Measurements from ENCODE around the gene COPZ2.

COPZ2 gene

GRCh38 chr17:48012654-48013053 lies 24.9 kb downstream of the COPZ2 start:
- no peak for DNase-seq (ENCODE audit: low read depth, low spot score)
- Histone ChIP-seq H3K4me1 (ENCODE audit: insufficient read depth, insufficient read length) (peaks cover 8% of the 10 kb centered on the region), H3K36me3 (ENCODE audit: insufficient read depth, insufficient read length, low read length) (no peaks in the 10 kb centered on the region), H3K9me3 (ENCODE audit: insufficient read depth, low read length) (no peaks in the 10 kb centered on the region), H3K27me3 (ENCODE audit: insufficient read depth, insufficient read length) (peaks cover 6% of the 10 kb centered on the region), H3K4me3 (ENCODE audit: insufficient read length, low read depth) (peak overlapping the region; percentile 26), H3K9ac (ENCODE audit: insufficient read length, low read depth) (peak overlapping the region; percentile 65)
- TF ChIP-seq SUZ12 (IDR thresholded peaks at IDR 0.05; ENCODE audit: extremely low read depth, insufficient read depth, insufficient read length) (no peak), ZNF274 (IDR thresholded peaks at IDR 0.05; ENCODE audit: low read depth, low read length) (no peak), YY1 (IDR thresholded peaks at IDR 0.05; ENCODE audit: insufficient read depth, insufficient read length) (no peak)

DNA sequence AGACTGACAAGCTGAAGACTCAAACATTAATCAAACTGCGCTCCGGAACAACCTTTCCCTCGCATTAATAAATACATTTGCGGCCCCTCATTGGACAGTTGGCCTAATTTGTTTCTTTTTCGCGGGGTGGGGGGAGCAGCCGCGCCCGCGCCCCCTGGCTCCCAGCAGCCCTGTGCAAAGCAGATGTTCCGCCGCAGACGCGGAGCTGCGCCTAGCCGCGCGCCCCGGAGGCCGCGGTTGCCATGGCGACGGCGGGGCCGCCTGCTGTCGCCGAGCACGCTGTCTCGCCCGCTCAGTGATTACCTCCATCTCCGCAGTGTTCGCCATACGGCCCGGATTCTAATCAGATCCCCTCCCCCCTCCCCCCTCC lies 25.5 kb downstream of the COPZ2 start:
- peak overlapping the region; percentile 63 for H3K4me3 ChIP-seq (ENCODE audit: insufficient read length, low read depth)
- H3K4me1 ChIP-seq (ENCODE audit: insufficient read depth, insufficient read length), result peaks cover 8% of the 10 kb centered on the region
- DNase-seq (ENCODE audit: low read depth, low spot score), result no peak
- H3K9me3 ChIP-seq (ENCODE audit: insufficient read depth, low read length), result no peaks in the 10 kb centered on the region
- H3K27me3 ChIP-seq (ENCODE audit: insufficient read depth, insufficient read length), result peaks cover 6% of the 10 kb centered on the region
- H3K36me3 ChIP-seq (ENCODE audit: insufficient read depth, insufficient read length, low read length), result no peaks in the 10 kb centered on the region
- H3K9ac ChIP-seq (ENCODE audit: insufficient read length, low read depth), result peak overlapping the region; percentile 79
- no peak for TF ChIP-seq ZNF274 (IDR thresholded peaks at IDR 0.05; ENCODE audit: low read depth, low read length)
- no peak for TF ChIP-seq SUZ12 (IDR thresholded peaks at IDR 0.05; ENCODE audit: extremely low read depth, insufficient read depth, insufficient read length)
- no peak for TF ChIP-seq YY1 (IDR thresholded peaks at IDR 0.05; ENCODE audit: insufficient read depth, insufficient read length)

DNA sequence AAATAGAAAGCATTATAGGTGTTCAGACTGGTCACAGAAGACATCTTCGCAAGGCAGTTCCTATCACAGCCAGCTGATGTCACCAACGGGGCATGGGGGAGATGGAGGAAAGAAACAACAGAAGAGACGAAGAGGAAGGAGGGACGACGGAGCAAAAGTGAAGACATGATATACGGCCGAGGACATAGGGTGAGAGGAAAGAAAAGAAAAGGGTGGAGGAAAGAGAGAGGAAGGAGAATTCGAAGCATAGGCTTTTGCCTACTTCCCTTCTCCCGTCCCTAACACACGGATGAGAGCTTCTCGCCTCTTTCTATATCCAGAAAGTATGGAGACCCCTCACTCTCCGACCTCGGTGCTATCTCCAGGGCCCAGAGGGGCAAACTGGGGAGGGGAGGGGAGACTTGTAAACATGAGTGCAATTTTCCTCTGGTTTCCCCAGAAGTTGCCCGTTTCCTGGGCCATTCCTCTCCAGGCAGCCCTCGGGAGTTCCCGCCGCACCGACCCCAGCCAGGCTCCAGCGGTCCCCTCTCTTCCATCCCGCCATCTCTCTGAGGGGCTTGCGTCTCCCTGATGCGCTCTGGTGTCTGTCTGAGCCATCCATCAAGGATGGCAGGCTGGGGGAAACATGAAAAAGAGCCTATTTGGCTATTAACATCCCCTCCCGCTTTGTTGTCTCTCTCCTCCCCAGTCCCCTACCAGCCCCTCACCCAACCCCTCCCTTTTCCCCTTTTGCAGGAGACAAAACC lies 26.0 kb downstream of the COPZ2 start:
- Histone ChIP-seq H3K27me3 (ENCODE audit: insufficient read depth, insufficient read length) (peaks cover 6% of the 10 kb centered on the region), H3K4me3 (ENCODE audit: insufficient read length, low read depth) (peak overlapping the region; percentile 63), H3K9ac (ENCODE audit: insufficient read length, low read depth) (peak overlapping the region; percentile 79), H3K9me3 (ENCODE audit: insufficient read depth, low read length) (no peaks in the 10 kb centered on the region), H3K36me3 (ENCODE audit: insufficient read depth, insufficient read length, low read length) (no peaks in the 10 kb centered on the region), H3K4me1 (ENCODE audit: insufficient read depth, insufficient read length) (peaks cover 8% of the 10 kb centered on the region)
- no peak for DNase-seq (ENCODE audit: low read depth, low spot score)
- TF ChIP-seq YY1 (IDR thresholded peaks at IDR 0.05; ENCODE audit: insufficient read depth, insufficient read length) (no peak), ZNF274 (IDR thresholded peaks at IDR 0.05; ENCODE audit: low read depth, low read length) (no peak), SUZ12 (IDR thresholded peaks at IDR 0.05; ENCODE audit: extremely low read depth, insufficient read depth, insufficient read length) (no peak)

DNA sequence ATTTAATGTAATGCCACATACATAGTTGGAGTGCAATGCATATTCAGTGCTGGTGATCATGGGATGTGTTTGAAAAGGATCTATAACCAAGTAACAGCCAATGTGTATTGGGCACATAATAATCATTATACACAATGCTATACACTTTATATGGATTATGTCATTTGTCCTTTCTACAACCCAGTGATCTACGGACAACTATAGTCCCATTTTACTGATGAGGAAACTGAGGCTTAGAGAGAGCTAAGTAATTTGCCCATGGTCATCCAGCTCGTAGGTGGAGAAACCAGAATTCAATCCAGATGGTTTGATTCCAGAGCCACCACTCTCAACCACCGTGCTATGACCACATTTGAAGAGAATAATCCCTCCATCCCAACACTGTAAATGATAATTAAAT lies 27.4 kb downstream of the COPZ2 start:
- Histone ChIP-seq H3K27me3 (ENCODE audit: insufficient read depth, insufficient read length) (peaks cover 6% of the 10 kb centered on the region), H3K9ac (ENCODE audit: insufficient read length, low read depth) (no peak overlapping the region), H3K4me1 (ENCODE audit: insufficient read depth, insufficient read length) (peaks cover 9% of the 10 kb centered on the region), H3K9me3 (ENCODE audit: insufficient read depth, low read length) (no peaks in the 10 kb centered on the region), H3K4me3 (ENCODE audit: insufficient read length, low read depth) (no peak overlapping the region), H3K36me3 (ENCODE audit: insufficient read depth, insufficient read length, low read length) (no peaks in the 10 kb centered on the region)
- no peak for DNase-seq (ENCODE audit: low read depth, low spot score)
- no peak for TF ChIP-seq ZNF274 (IDR thresholded peaks at IDR 0.05; ENCODE audit: low read depth, low read length)
- no peak for TF ChIP-seq SUZ12 (IDR thresholded peaks at IDR 0.05; ENCODE audit: extremely low read depth, insufficient read depth, insufficient read length)
- TF ChIP-seq YY1 (IDR thresholded peaks at IDR 0.05; ENCODE audit: insufficient read depth, insufficient read length), result no peak

DNA sequence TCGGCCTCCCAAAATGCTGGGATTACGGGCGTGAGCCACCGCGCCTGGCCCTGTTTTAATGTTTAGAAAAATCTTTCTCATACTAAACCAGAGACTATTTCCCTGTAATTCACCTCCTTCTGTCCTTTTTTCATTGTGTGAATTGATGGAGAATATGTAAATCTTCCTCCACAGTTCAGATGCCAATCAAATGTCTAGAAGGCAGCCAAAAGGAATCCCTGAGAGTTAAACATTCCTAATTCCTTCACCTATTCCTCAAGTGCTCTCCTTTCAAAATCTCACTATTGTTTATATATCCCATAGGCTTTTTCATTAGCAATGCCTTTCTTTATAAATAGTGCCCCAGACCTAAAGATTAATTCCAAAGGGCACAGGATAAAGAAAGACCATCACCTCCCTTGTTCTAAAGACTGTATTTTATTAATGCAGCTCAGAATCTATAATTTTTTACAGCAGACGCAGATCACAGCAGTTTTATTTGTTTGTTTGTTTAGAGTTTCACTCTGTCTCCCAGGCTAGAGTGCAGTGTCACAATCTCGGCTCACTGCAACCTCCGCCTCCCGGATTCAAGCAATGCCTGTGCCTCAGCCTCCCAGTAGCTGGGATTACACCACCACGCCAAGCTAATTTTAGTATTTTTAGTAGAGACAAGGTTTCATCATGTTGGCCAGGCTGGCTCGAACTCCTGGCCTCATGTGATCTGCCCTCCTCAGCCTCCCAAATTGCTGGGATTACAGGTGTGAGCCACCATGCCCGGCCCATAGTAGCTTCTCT lies 30.5 kb downstream of the COPZ2 start:
- peaks cover 19% of the 10 kb centered on the region for H3K4me1 ChIP-seq (ENCODE audit: insufficient read depth, insufficient read length)

DNA sequence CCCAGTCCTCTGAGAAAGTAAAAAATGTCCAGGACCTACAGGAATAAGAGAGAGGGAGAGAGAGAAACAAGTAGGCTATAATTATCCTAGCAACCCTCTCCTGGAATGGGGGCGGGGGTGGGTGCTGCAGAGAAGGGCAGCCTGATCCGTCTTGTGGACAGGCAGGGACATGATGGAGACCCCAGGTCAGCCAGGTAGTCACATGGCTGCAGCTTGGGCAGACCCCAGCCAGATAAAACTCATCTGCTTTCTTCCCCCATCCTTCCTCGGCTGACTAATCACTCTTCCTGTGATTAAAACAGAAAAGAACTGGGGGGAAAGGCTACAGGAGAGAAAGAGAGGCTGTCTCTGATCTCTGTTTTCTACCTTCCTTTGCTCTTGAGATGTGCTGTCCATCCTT lies 32.6 kb downstream of the COPZ2 start:
- DNase-seq (ENCODE audit: low read depth, low spot score), result no peak
- TF ChIP-seq ZNF274 (IDR thresholded peaks at IDR 0.05; ENCODE audit: low read depth, low read length), result no peak
- TF ChIP-seq YY1 (IDR thresholded peaks at IDR 0.05; ENCODE audit: insufficient read depth, insufficient read length), result no peak
- no peak for TF ChIP-seq SUZ12 (IDR thresholded peaks at IDR 0.05; ENCODE audit: extremely low read depth, insufficient read depth, insufficient read length)
- H3K4me1 ChIP-seq (ENCODE audit: insufficient read depth, insufficient read length), result peaks cover 21% of the 10 kb centered on the region
- no peaks in the 10 kb centered on the region for H3K27me3 ChIP-seq (ENCODE audit: insufficient read depth, insufficient read length)
- no peak overlapping the region for H3K4me3 ChIP-seq (ENCODE audit: insufficient read length, low read depth)
- H3K9ac ChIP-seq (ENCODE audit: insufficient read length, low read depth), result no peak overlapping the region
- H3K9me3 ChIP-seq (ENCODE audit: insufficient read depth, low read length), result no peaks in the 10 kb centered on the region
- no peaks in the 10 kb centered on the region for H3K36me3 ChIP-seq (ENCODE audit: insufficient read depth, insufficient read length, low read length)

More for the DNA sequence above, 30.5 kb downstream of the COPZ2 start:
- Histone ChIP-seq H3K4me3 (ENCODE audit: insufficient read length, low read depth) (no peak overlapping the region), H3K36me3 (ENCODE audit: insufficient read depth, insufficient read length, low read length) (no peaks in the 10 kb centered on the region), H3K27me3 (ENCODE audit: insufficient read depth, insufficient read length) (no peaks in the 10 kb centered on the region), H3K9me3 (ENCODE audit: insufficient read depth, low read length) (no peaks in the 10 kb centered on the region), H3K9ac (ENCODE audit: insufficient read length, low read depth) (no peak overlapping the region)
- TF ChIP-seq ZNF274 (IDR thresholded peaks at IDR 0.05; ENCODE audit: low read depth, low read length) (no peak), YY1 (IDR thresholded peaks at IDR 0.05; ENCODE audit: insufficient read depth, insufficient read length) (no peak), SUZ12 (IDR thresholded peaks at IDR 0.05; ENCODE audit: extremely low read depth, insufficient read depth, insufficient read length) (no peak)
- no peak for DNase-seq (ENCODE audit: low read depth, low spot score)

Measured in NT2/D1 (cell line).